H1 (cell line): ENCODE data around the gene RMDN3. TPM values are rescaled to one million over a fixed set of nuclear protein-coding genes. Genes with fewer than 3 reads are reported as not detected.

Experiments used
- BRCA1 ChIP-seq: IDR thresholded peaks from 2 replicates; pipeline ENCODE4 v1.6.1; 2012; ENCODE audit warnings: low read depth, low read length, improper control_type of control experiment
- EZH2 ChIP-seq: fragments of 200-600 bp; sonication (generic); IDR thresholded peaks from 2 replicates; pipeline ENCODE4 v1.7.1; 2012; ENCODE audit warnings: low read depth, mild to moderate bottlenecking, moderate library complexity, low read length, inconsistent platforms; ENCODE audit not compliant: severe bottlenecking
- GABPA ChIP-seq: IDR thresholded peaks from 2 replicates; pipeline ENCODE4 v1.6.1; 2011; ENCODE audit warnings: mild to moderate bottlenecking, low read length, moderate library complexity, borderline replicate concordance; ENCODE audit not compliant: insufficient read depth
- JUND ChIP-seq: IDR thresholded peaks from 2 replicates; pipeline ENCODE4 v1.6.1; 2011; ENCODE audit warnings: mild to moderate bottlenecking, improper control_type of control experiment, low read length
- KDM4A ChIP-seq: IDR thresholded peaks from one replicate; pipeline ENCODE4 v1.7.1; 2012; ENCODE audit warnings: low read depth, mild to moderate bottlenecking, moderate library complexity, low read length, inconsistent platforms; ENCODE audit not compliant: severe bottlenecking
- NANOG ChIP-seq: IDR thresholded peaks from 2 replicates; pipeline ENCODE4 v1.6.1; 2011; ENCODE audit warnings: low read length, low read depth, mild to moderate bottlenecking, inconsistent platforms; ENCODE audit not compliant: insufficient read depth, poor library complexity, severe bottlenecking
- RBBP5 ChIP-seq: IDR thresholded peaks from 2 replicates; pipeline ENCODE4 v1.7.1; 2012; ENCODE audit warnings: low read depth, mild to moderate bottlenecking, inconsistent platforms, low read length, moderate library complexity, borderline replicate concordance
- SIX5 ChIP-seq: IDR thresholded peaks from 2 replicates; pipeline ENCODE4 v1.6.1; 2011; ENCODE audit warnings: mild to moderate bottlenecking, low read depth, low read length
- TBP ChIP-seq: IDR thresholded peaks from 2 replicates; pipeline ENCODE4 v1.6.1; 2011; ENCODE audit warnings: low read depth, low read length, improper control_type of control experiment
- polyA plus RNA-seq, 7 experiments: library from polyadenylated mRNA; depleted of rRNA in 3 of 7; stranded (reverse) in 5 of 7; unstranded in 2 of 7; fragments of >200 nt in 5 of 7; fragments of 200-250 nt in 2 of 7; gene quantifications; 1 replicate in 5 of 7; 2 replicates in 1 of 7; 4 replicates in 1 of 7; pipeline versions ENCODE4 v1.2.1 to v1.2.3, GENCODE V29; 2011 to 2013; ENCODE audit warnings: missing spikeins in 2 of 7, mixed read lengths in 2 of 7
- total RNA-seq: library from RNA; stranded (reverse); fragmentation: NEBNext Ultra II Directional; extraction: Animal tissue kit (Norgen Biotek cat#: 25700); gene quantifications from 2 replicates; pipeline ENCODE4 v1.2.1, GENCODE V29; 2021
- TF ChIP-seq, protein P1 (sequence below): fragments of 300-600 bp; sonication (generic); IDR thresholded peaks from 2 replicates; pipeline ENCODE4 v1.7.1; 2012; ENCODE audit warnings: low read length, moderate library complexity, mild to moderate bottlenecking, inconsistent platforms; ENCODE audit not compliant: insufficient replicate concordance

RMDN3 gene
- total and polyA plus RNA-seq, 2 of the 8 experiments (the other 6 are each of a cell fraction or from before 2014, with no cell fraction given) = 10.8 to 24.1 TPM

DNA sequence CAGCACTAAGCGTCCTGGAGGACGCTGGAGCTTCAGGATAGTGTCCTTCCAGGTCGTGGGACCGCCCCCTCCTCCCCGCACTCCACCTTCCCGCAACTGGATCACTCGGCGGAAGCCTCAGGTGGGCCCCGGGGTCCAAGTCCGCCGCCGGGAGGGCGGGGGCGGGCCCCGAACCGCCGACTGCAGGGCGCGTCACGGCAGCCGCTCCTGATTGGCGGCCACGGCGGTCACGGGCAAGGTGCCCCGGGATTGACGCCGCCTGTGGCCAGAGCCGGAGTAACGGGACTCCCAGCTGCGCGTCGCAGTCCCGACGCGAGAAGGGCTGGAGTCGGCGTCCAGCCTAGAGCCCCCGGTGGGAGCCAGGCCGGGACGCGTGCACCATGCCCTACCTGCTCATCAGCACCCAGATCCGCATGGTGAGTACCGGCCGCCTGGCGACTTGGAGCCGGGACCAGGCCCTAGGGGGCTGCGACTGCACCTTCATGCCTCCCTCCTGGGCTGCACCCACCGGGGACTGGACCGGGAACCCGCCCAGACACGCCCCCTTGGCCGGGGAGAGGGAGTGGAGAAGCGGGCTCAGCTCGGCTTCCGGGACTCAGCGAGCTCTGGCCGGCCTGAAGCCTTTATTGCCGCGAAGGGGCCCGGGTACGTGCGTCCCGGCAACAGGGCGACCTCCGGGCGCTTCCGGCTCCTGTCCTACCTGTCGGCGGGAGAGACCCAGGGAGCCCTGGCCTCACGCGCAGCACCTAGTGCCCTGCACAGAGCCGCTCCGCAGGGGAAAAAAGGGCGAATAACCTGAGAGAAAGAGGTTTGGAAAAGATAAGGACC is 9.0 kb upstream of the RMDN3 start, which contains the start of gene GCHFR (continued):
- TF ChIP-seq RBBP5 (no peak), GABPA (no peak), TBP (no peak), KDM4A (peak; percentile 91), BRCA1 (no peak), JUND (no peak), EZH2 (no peak), SIX5 (no peak), NANOG (no peak)
- TF ChIP-seq, protein P1, sequence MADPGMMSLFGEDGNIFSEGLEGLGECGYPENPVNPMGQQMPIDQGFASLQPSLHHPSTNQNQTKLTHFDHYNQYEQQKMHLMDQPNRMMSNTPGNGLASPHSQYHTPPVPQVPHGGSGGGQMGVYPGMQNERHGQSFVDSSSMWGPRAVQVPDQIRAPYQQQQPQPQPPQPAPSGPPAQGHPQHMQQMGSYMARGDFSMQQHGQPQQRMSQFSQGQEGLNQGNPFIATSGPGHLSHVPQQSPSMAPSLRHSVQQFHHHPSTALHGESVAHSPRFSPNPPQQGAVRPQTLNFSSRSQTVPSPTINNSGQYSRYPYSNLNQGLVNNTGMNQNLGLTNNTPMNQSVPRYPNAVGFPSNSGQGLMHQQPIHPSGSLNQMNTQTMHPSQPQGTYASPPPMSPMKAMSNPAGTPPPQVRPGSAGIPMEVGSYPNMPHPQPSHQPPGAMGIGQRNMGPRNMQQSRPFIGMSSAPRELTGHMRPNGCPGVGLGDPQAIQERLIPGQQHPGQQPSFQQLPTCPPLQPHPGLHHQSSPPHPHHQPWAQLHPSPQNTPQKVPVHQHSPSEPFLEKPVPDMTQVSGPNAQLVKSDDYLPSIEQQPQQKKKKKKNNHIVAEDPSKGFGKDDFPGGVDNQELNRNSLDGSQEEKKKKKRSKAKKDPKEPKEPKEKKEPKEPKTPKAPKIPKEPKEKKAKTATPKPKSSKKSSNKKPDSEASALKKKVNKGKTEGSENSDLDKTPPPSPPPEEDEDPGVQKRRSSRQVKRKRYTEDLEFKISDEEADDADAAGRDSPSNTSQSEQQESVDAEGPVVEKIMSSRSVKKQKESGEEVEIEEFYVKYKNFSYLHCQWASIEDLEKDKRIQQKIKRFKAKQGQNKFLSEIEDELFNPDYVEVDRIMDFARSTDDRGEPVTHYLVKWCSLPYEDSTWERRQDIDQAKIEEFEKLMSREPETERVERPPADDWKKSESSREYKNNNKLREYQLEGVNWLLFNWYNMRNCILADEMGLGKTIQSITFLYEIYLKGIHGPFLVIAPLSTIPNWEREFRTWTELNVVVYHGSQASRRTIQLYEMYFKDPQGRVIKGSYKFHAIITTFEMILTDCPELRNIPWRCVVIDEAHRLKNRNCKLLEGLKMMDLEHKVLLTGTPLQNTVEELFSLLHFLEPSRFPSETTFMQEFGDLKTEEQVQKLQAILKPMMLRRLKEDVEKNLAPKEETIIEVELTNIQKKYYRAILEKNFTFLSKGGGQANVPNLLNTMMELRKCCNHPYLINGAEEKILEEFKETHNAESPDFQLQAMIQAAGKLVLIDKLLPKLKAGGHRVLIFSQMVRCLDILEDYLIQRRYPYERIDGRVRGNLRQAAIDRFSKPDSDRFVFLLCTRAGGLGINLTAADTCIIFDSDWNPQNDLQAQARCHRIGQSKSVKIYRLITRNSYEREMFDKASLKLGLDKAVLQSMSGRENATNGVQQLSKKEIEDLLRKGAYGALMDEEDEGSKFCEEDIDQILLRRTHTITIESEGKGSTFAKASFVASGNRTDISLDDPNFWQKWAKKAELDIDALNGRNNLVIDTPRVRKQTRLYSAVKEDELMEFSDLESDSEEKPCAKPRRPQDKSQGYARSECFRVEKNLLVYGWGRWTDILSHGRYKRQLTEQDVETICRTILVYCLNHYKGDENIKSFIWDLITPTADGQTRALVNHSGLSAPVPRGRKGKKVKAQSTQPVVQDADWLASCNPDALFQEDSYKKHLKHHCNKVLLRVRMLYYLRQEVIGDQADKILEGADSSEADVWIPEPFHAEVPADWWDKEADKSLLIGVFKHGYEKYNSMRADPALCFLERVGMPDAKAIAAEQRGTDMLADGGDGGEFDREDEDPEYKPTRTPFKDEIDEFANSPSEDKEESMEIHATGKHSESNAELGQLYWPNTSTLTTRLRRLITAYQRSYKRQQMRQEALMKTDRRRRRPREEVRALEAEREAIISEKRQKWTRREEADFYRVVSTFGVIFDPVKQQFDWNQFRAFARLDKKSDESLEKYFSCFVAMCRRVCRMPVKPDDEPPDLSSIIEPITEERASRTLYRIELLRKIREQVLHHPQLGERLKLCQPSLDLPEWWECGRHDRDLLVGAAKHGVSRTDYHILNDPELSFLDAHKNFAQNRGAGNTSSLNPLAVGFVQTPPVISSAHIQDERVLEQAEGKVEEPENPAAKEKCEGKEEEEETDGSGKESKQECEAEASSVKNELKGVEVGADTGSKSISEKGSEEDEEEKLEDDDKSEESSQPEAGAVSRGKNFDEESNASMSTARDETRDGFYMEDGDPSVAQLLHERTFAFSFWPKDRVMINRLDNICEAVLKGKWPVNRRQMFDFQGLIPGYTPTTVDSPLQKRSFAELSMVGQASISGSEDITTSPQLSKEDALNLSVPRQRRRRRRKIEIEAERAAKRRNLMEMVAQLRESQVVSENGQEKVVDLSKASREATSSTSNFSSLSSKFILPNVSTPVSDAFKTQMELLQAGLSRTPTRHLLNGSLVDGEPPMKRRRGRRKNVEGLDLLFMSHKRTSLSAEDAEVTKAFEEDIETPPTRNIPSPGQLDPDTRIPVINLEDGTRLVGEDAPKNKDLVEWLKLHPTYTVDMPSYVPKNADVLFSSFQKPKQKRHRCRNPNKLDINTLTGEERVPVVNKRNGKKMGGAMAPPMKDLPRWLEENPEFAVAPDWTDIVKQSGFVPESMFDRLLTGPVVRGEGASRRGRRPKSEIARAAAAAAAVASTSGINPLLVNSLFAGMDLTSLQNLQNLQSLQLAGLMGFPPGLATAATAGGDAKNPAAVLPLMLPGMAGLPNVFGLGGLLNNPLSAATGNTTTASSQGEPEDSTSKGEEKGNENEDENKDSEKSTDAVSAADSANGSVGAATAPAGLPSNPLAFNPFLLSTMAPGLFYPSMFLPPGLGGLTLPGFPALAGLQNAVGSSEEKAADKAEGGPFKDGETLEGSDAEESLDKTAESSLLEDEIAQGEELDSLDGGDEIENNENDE = no peak
